GM21526 (cell line): ENCODE measurements around the gene MOB2.

Experiments
- ATAC-seq: cut with Tn5 transposase; IDR thresholded peaks from one replicate; pipeline ENCODE4 v1.9.1; 2021; ENCODE audit warnings: moderate library complexity; ENCODE audit not compliant: unreplicated experiment, low FRiP score

Gene MOB2

DNA sequence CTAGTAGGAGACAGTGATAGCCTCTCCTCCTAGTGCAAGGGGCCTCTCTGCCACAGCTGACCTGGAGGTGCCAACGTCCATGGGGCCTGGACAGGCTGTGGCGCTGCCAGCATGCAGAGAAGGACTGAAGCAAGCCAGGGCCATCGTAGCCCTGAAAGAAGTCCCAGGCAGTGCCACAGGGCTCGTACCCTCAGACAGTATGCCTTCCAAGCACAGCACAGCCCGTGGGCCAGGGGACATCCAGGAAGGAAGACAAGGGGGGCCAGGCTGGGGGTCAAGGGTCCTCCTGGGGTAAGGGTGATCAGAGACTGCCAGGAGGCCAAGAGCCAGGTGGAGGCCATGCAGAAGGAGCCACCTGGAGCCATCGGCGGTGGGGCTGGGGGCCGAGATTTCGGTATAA lies 20.4 kb upstream of the MOB2 start:
- ATAC-seq = no peak

DNA sequence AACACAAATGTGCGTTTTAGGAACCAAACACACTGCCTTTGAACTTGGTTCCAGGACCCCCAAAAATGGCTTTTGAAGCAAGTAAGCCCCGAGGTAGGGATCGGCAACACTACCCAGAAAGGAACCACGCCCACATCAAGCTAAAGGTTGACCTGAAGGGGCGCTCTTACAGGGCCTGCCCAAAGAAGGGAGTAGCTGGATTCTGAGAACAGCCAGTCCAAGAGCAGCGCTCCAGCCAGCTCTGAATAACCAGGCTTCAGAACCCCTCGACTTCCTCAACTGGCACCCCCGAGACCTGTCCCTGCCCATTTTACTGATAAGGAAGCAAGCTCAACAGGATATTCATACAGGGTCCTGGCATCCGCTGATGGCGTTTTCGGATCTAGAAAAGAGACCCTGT lies 18.9 kb upstream of the MOB2 start:
- no peak for ATAC-seq

DNA sequence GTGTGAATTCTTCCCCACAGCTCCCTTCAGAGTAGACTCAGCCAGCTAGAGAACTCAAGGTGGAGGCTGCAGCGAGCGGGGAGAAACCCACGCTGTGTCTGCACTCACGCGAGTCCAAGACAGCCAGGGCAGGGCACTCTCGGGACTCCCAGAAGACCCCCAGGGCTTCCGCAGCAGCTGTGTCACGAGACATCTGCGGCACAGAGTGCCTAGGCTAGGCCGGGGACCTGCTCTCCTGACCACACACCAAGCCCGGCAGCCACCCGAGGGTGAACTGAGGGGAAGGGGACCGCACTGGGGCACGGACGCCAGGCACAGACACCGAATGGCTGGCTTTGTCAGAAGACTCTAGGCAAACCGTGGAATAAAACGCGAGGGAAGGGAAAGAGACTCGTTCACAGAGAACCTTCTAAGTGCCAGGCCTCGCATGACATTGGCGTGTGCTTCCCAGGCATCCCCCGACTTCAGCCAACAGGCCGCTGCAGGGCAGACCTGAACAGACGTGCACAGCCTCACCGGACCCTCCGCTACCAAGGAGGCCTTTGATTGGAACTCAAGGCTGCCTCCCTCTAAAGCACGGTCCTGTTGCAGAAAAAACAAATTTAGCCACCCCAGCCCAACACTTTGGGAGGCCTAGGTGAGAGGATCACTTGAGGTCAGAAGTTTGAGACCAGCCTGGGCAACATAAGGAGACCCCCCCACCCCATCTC lies 18.2 kb upstream of the MOB2 start:
- ATAC-seq = no peak

DNA sequence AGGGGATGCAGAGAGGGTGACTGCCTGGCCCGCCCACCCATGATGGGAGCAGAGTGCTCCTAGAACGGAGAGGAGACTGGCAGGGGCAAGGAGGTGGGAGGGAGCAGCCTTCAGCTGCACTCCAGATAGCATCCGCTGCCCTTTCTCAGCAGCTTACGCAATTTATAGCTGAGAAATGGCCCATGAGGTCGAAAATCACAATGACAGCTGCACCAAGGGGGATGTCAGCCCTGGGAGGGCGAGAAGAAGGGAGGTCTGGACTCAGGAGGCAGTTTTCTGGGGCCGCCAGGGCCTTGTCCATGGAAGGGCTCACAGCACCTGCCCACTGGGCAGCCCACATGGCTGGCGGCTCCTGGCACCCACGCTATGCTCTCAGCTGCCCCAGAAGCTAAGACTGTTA lies 17.6 kb upstream of the MOB2 start:
- ATAC-seq = no peak

DNA sequence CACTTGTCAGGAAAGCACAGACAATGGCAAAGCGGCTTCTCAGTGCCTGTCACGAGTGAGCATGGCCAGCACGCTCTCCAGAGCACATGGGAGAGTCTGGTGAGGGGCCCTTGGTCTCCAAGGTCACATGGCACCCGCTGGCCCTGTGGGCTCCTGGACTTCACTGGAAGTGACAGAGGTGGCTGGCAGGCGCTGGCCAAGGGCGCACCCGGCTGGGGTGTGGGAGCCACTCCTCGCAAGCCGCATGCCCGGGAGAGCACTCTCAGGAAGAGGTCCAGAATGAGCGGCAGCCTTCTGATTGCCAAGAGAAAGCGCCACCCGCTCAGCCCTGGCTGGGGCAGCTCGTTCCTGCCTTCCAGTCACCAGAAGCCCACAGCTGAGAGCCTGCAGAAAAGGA lies 17.1 kb upstream of the MOB2 start:
- no peak for ATAC-seq

DNA sequence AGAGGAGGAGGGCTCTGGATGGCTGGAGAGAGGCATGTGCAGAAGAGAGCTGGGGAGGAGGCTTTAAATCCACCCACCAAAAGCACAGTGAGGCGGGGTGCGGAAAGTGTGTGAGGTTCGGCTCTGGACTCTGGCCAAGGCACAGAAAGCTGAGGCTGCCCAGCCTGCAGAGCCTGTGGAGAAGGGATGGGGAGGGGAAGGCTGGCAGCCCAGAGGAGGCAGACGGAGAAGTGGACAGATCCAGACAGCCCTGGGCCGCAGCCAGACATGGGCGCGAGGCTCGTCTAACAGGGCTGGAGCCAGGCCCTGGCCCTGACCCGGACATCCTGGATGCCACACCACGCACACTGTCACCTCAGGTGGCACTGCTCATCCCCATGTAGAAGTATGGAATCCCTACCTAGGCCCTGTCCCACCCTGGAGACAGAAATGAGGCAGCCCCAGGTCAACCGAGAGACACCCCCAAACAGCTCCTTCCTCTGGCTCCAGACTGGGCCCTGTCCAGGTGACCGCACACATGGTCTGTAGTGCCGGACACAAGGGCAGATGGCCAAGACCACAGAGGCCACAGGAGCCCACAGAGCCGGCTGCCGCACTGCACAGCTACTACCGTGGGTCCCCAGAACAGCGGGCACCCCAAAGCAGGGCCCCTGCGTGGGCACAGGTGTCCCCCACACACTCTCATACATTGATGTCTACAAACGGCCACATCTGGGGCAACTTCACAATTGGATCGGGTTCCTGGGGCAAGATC lies 16.6 kb upstream of the MOB2 start:
- no peak for ATAC-seq

DNA sequence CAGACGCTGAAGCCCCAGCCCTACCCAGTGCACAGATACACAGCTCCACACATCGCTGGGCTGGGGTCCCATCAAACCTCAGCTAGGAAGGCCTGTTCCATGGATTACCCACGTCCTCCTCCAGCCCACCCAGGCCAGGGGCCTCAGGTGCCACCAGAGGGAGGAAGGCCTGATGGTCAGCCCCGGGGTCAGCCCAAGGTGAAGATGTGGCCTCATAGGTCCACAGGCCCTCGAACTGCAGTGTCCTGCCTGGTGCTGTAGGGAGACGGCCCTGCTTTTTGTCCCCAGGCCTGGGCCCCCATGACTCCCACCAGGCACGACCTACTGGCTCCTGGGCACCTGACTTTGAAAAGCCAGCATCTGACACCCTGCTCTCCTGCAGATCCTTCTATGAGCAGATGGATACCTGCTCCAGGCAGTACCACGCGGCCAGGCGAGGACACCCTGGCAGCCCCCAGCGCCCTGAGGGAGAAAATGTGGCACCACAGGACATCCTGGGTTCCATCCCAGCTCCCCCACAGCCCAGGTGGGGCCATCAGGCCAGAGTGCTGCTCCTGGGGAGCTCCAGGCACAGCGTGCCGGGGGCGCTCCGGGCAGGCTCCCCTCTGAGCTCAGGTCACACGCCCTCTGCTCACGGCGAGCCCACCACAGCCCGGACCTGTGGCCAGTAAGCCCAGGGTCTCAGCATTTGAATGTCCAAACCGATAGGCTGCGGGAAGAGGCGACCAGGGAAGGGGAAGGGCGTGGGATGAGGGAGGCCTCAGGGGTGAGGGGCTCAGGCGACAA lies 15.8 kb upstream of the MOB2 start:
- no peak for ATAC-seq

DNA sequence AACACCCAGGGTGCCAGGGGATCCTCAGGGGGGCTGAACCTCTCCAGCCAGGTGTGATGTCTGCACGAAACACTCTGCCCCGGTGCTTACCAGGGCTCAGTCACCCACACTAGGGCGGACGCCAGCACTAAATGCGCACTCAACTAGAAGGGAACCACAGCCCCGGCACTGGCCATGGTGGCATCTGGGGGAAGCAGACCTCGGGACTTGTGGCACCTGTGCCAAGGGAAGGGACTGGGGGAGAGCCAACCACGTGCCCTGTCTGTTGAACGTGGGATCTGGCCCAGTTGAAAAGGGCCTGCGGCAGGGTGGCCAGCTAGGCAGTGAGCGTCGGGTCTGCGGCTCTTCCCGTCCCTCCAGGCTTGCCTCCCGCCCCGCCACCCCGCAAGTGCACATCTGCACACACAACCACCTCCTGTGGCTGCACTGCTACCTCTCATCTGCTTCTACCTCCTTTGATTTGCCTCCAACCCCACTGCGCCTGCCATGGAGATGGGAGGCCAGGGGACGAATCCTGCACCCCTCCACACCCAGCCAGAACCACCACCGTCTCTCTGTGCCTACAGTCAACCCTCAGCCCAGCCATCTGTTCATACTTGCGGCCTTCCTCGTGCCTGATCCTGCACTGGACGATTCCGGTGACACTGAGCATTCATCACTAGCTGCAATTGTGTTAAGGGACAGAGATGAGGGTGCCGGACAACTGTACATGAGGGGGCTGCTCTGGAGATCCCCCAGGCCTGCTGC lies 15.0 kb upstream of the MOB2 start:
- no peak for ATAC-seq

DNA sequence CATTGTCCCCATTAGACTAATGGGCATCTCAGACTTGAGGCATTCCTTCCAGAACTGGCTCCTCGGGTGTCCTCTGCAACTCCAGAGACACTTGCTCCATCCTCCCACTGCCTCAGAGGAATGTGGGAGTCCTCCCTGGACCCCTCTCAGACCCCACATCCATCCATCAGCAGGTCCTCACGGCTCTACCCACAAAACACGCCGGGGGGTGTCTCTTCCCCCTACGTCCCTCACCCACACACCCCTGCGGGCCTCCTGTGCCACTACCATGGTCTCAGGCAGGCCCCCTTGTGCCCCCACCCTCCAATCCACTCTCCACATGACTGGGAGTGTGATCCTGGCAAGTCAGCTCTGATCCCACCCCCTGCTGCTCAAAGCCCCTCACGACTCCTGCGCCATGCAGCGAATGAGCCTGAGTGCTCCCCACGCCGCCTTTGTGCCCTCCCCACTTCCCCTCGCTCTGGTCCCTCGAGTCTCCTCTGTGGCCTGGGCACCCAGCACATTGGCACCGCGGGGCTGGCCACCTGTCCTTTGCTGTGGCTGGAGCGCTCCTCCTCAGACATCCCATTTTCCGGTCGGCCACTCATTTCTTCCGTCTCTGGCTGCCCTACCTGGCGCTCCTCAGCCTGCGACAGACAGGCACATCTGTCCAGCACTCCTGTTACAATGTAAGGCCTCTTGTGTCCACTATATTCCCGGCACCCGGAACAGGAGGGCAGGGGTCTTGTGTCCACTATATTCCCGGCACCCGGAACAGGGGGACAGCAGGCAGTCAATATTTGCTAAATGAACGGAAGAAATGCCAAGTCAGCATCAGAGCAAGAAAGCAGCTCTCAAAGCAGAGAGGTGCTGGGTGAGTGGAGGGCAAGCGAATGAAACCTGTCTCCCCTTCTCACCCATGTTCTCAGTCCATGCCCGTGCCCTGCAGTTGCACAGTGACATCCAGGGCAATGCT lies 14.2 kb upstream of the MOB2 start:
- no peak for ATAC-seq

DNA sequence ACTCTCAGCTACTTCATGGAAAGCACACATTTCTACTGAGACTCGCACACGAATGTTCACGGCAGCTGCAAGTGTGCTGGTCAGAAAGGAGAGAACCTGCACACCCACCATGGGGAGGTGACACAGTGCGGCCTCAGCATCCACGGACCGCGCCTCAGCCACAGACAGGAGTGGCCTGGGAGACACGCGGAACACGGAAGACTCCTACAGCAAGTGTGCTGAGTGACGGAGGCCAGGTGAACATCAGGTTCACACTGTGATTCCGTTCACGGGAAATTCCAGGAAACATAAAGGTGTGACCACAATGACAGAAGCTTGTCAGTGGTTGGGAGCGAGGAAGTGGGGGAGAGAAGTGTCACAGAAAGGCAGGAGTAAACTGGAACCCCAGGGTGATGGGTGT lies 13.3 kb upstream of the MOB2 start:
- no peak for ATAC-seq

DNA sequence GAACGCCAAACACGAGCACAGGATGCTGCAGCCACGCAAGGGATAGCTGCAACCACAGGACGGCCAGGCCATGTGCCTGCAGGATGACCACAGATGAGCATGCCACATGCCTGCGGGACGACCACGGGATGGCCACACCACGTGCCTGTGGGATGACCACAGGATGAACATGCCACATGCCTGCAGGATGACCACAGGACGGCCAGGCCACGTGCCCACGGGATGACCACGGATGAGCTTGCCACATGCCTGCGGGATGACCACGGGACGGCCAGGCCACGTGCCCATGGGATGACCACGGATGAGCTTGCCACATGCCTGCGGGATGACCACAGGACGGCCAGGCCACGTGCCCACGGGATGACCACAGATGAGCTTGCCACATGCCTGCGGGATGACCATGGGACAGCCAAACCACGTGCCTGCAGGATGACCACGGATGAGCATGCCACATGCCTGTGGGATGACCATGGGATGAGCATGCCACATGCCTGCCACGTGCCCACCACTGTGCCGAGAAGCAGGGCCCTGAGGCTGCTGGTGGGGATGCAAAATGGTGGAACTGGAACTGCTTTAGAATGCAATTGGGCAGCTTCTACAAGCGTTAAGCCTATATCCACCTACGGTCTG lies 12.8 kb upstream of the MOB2 start:
- ATAC-seq = no peak

DNA sequence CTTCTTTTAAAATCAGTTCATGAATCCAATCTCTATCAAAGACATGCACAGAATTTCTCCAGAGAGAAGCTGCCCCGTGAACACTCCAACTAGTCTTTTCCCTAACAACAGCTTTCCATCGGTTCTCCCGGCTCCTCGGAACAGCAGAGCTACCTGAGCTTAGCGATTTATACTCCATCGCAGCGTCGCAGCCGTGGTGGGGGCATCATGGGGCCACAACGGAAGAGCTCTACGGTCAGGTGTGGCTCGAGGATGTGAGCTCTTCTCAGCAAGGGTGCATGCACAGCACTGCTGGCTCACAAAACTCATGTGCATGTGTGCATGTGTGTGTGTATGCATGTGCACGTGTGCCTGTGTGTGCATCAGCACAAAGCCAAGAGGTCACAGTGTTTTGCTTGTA lies 11.7 kb upstream of the MOB2 start:
- no peak for ATAC-seq

DNA sequence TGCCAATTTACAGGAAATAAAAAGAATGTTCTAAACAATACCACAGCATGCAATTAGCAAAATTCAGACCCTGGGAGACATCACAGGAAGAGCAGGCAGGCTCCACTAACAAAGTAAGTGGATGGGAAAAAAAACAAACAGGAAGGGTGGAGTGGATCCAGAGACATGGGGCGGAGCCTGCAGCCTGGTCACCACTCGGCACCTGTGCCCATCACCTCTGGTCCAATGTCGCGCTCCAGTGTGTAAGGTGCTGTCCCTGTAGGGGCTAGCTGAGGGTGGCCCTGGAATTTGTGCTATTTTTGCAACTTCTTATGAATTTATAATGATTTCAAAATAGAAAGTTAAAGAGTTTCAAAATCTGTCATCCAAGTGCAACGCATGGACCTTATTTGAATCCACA lies 11.0 kb upstream of the MOB2 start:
- no peak for ATAC-seq

DNA sequence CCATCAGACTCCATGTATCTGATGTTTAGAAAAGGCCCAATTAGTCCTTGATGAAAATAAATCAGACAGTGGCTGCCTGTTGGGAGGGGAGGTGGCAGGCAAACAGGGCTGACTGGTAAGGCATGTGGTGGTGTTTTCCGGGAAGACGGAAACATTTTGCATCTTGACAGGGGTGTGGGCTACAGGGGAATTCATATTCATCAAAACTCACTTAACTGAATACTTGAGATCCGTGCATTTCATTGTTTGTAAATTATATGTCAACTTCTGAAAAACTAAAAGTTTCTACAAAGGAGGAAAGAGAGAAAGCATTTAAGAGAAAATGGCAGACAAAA lies 10.1 kb upstream of the MOB2 start:
- no peak for ATAC-seq

DNA sequence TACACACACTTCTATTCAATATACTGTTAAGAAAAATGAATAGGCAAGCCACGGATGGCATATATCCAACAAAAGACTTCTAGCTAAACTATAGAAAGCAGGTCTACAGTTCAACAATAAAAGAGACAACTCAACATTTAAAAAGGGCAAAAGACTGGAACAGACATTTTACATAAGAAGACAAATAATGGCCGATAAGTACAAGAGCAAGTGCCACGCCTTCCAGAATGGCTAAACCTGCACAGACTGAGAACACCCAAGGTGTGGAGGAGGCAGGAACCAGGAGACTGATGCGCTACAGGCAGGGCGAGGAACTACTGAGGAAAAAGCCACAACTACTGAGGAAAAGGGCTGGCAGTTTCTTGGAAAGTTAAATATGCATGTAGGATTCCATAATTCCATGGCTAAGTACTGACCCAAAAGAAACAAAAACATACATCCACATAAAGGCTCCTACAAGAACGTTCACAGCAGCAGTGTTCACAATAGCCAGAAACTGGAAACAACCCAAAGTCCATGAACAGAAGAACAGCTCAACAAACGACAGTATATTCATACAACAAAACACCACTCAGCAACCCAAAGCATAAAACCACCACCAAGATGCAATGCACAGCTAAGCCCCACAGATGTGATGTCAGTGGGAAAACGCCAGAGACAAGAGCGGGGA lies 9.6 kb upstream of the MOB2 start:
- no peak for ATAC-seq

DNA sequence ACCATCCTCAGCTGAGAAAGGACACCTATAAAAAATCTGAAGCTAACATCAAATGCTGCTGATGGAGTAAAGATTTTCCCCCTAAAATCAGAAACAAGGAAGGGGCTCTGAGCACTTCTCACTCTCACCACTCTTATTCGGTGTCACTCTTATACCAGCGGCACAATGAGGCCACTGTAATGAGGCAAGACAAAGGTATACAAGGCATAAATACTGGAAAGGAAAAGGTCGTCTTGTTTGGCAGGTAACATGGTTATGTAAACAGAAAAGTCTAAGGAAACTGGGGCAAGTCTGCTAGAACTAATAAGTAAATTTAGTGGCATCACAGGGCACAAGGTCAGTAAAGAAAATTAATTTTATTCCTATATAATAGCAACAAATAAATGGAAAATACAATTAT lies 8.1 kb upstream of the MOB2 start:
- ATAC-seq = no peak

DNA sequence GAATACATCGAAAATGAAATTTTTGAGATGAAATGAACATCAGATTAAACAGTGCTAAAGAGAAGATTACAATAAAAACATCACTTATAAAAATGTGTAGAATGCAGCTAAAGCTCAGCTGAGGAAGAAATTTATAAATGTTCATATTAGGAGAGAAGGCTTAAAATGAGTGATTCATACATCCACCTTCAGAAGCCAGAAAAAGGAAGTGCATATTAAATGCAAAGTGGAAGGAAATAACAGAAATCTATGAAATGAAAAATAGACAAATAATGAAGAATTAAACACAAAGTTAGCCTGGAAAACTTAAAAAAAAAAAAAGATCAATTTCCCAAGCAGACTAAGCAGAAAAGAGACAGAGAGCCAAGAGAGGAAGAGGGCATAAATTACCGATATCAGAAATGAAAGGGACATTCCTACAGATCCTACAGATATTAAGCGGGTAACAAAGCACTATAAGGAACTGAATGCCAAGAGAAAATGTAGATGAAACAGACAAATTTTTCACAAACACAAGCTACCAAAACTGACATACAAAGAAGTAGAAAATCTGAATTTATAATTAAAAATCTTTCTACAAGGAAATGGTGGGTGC lies 7.2 kb upstream of the MOB2 start:
- no peak for ATAC-seq

DNA sequence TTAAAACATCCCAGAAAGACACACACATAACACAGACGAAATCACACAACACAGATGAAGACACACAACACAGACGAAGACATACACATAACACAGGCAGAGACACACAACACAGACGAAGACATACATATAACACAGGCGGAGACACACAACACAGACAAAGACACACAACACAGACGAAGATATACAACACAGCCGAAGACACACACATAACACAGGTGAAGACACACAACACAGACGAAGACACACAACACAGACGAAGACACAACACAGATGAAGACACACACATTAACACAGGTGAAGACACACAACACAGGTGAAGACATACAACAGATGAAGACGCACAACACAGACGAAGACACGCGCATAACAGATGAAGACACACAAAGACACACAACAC lies 4.8 kb upstream of the MOB2 start:
- ATAC-seq = no peak

DNA sequence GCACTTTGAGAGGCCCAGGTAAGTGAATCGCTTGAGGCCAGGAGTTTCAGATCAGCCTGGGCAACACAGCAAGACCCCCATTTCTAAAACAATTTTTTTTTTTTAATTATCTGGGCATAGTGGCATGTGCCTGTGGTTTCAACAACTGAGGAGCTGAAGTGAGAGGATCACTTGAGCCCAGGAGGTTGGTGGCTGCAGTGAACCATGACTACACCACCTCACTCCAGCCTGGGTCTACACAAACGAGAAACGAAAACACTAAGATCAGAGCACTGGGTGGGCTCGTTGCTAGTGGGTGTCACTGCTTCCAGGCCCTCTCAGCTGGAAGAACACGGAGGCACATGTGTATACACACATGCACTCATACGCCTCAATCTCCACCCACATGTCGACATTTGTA lies 4.1 kb upstream of the MOB2 start:
- no peak for ATAC-seq
